Activated naive CD4-positive, alpha-beta T cell treated with anti-CD3 and anti-CD28 coated beads for 36 hours (primary cell): ENCODE results near the gene MAP3K15. TPM values are rescaled to one million over a fixed set of nuclear protein-coding genes. Genes with fewer than 3 reads are reported as not detected.

ENCODE experiments used
- CTCF ChIA-PET: fragments of 350-600 bp; sonication (Branson Sonifier 250); formaldehyde crosslinking; loops from one replicate; lab custom pipeline; 2021; ENCODE audit warnings: antibody characterized with exemption; lab: Charles Lee
- DNase-seq: peaks from one replicate; pipeline ENCODE4 v3.0.0-alpha.2; 2020
- H3K27ac Mint-ChIP-seq: one replicate; pipeline ENCODE4 v1.8.0; 2021; ENCODE audit warnings: mild to moderate bottlenecking, mixed read lengths
- H3K27me3 Mint-ChIP-seq: one replicate; pipeline ENCODE4 v1.8.0; 2021; ENCODE audit warnings: low read depth, mixed read lengths
- H3K36me3 Mint-ChIP-seq: one replicate; pipeline ENCODE4 v1.8.0; 2021; ENCODE audit warnings: low read depth, mixed read lengths
- H3K4me1 Mint-ChIP-seq: one replicate; pipeline ENCODE4 v1.8.0; 2021; ENCODE audit warnings: low read depth, mixed read lengths
- H3K4me3 Mint-ChIP-seq: one replicate; pipeline ENCODE4 v1.8.0; 2021; ENCODE audit warnings: mild to moderate bottlenecking, moderate library complexity, mixed read lengths
- H3K9me3 Mint-ChIP-seq: one replicate; pipeline ENCODE4 v1.8.0; 2021; ENCODE audit warnings: mixed read lengths
- intact Hi-C: fragments of 100-400 bp; cut with micrococcal nuclease; formaldehyde crosslinking; loops from one replicate; pipeline ENCODE4 v1.15.1; 2023
- total RNA-seq, 2 experiments: library from RNA; stranded (reverse); gene quantifications; one replicate each; pipeline ENCODE4 v1.2.3, GENCODE V29; 2021

The MAP3K15 gene
- total RNA-seq, 2 experiments from 2014 or later, result 1.2 to 1.3 TPM

- CTCF ChIA-PET, result no interaction called here
- Mint-ChIP-seq H3K27me3 (no peaks in the 10 kb centered on the region), H3K27ac (no peak overlapping the region), H3K36me3 (no peaks in the 10 kb centered on the region), H3K4me1 (no peaks in the 10 kb centered on the region), H3K4me3 (no peak overlapping the region), H3K9me3 (no peaks in the 10 kb centered on the region)
- intact Hi-C loops, result no loop called here
- DNase-seq, result no peak
These were observed 127.1 kb downstream of the MAP3K15 start for GRCh38 chrX:19388064-19388679.

DNA sequence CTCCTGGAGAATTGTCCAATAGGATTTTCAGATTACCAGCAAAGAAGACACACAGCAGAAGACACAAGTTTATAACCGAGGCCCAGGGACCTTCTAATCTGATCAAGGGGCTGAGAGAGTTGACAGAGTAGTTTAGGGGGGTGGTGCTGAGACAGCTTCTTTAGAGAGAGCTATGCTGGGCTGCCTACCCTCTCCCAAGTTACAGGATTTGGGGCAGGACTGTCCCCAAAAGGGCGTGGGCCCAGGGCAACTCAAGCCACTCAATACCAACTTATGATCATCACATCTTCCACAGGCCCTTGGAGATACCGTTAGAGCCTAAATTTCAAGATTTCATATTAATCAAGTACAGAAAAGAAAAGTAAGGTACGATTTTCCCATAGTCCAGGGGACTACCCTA, 128.6 kb downstream of the MAP3K15 start:
- Mint-ChIP-seq H3K4me1 (no peaks in the 10 kb centered on the region), H3K36me3 (no peaks in the 10 kb centered on the region), H3K27ac (no peak overlapping the region), H3K27me3 (no peaks in the 10 kb centered on the region), H3K9me3 (no peaks in the 10 kb centered on the region), H3K4me3 (no peak overlapping the region)
- CTCF ChIA-PET, result no interaction called here
- intact Hi-C loops, result no loop called here
- no peak for DNase-seq

GRCh38 chrX:19382555-19383145, 132.7 kb downstream of the MAP3K15 start:
- Mint-ChIP-seq H3K9me3 (no peaks in the 10 kb centered on the region), H3K36me3 (no peaks in the 10 kb centered on the region), H3K27me3 (no peaks in the 10 kb centered on the region), H3K27ac (no peak overlapping the region), H3K4me3 (no peak overlapping the region), H3K4me1 (no peaks in the 10 kb centered on the region)
- intact Hi-C loops, result no loop called here
- peak; percentile 81 for DNase-seq
- CTCF ChIA-PET, result interaction anchor here (0.8 to 1.5 kb wide), 5 partner anchors 11 to 625 kb away, joined by 3 to 7 read pairs (median 4); no protein-coding TSS in a partner anchor

- Mint-ChIP-seq H3K27me3 (no peaks in the 10 kb centered on the region), H3K4me3 (no peak overlapping the region), H3K9me3 (no peaks in the 10 kb centered on the region), H3K36me3 (no peaks in the 10 kb centered on the region), H3K27ac (no peak overlapping the region), H3K4me1 (no peaks in the 10 kb centered on the region)
- no peak for DNase-seq
- CTCF ChIA-PET, result interaction anchor here (1.4 kb wide), 1 partner anchor 15 kb away, joined by 5 read pairs; no protein-coding TSS in a partner anchor
- intact Hi-C loops, result no loop called here
These were observed 134.0 kb downstream of the MAP3K15 start for GRCh38 chrX:19381326-19381725.

DNA sequence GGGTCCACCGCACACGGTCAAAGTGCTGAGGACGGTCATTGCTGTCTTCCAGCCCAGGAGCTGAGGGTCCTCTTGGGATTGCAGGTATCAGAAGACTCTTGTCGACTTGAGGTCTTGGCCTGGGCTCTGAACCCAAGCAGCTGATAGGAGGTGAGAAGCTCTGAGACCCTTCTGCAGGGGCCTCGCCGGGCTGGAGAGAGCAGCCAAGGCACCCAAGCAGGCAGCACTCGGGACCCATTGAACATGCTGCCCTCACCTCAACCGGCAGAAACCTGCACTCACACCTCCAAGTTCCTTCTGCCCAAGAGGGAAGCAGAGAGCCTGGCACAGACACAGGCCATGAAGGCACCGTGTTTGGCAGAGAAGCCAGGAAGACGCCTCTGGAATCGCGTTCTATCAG, 137.5 kb downstream of the MAP3K15 start:
- DNase-seq, result no peak
- H3K27me3 Mint-ChIP-seq, result no peaks in the 10 kb centered on the region
- no peaks in the 10 kb centered on the region for H3K36me3 Mint-ChIP-seq
- no peak overlapping the region for H3K27ac Mint-ChIP-seq
- intact Hi-C loops, result loop anchor here (10.0 kb wide), 1 partner anchor 357 kb away; no protein-coding TSS in a partner anchor
- no peaks in the 10 kb centered on the region for H3K9me3 Mint-ChIP-seq
- CTCF ChIA-PET, result interaction anchor here (0.6 to 0.7 kb wide), 2 partner anchors 30 to 126 kb away, joined by 3 to 5 read pairs; no protein-coding TSS in a partner anchor
- peaks cover under 1% of the 10 kb centered on the region for H3K4me1 Mint-ChIP-seq
- no peak overlapping the region for H3K4me3 Mint-ChIP-seq

DNA sequence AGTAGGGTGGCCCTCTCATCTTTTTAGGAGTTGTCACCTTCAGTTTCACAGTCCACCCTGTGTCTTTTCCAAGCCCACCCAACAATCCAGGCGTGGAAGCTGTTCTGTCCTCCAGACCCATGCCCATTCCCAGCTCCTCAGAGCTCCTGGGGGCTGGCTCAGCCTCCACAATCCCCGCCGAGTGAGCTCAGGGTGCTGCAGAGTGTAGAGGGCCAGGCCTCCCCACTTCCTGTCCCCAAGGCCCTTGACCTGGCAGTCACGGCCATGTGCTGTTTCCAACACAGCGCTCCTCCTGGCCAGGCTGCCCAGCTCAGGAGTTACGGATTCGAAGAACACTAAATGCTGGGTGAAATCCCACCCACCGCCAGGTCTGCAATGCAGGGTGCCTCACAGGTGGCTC, 139.8 kb downstream of the MAP3K15 start:
- H3K9me3 Mint-ChIP-seq, result no peaks in the 10 kb centered on the region
- H3K4me1 Mint-ChIP-seq, result peaks cover 5% of the 10 kb centered on the region
- H3K27me3 Mint-ChIP-seq, result no peaks in the 10 kb centered on the region
- CTCF ChIA-PET, result no interaction called here
- no peak overlapping the region for H3K4me3 Mint-ChIP-seq
- H3K27ac Mint-ChIP-seq, result no peak overlapping the region
- intact Hi-C loops, result loop anchor here (10.0 kb wide), 1 partner anchor 359 kb away; no protein-coding TSS in a partner anchor
- H3K36me3 Mint-ChIP-seq, result no peaks in the 10 kb centered on the region
- no peak for DNase-seq

- no peaks in the 10 kb centered on the region for H3K27me3 Mint-ChIP-seq
- CTCF ChIA-PET, result interaction anchor here (0.6 kb wide), 1 partner anchor 1530 kb away, joined by 3 read pairs; no protein-coding TSS in a partner anchor
- H3K4me1 Mint-ChIP-seq, result peaks cover 5% of the 10 kb centered on the region
- intact Hi-C loops, result loop anchor here (2.0 to 10.0 kb wide), 4 partner anchors 141 to 693 kb away; partner anchors contain the start of genes BCLAF3 and MAP3K15
- no peaks in the 10 kb centered on the region for H3K36me3 Mint-ChIP-seq
- no peak overlapping the region for H3K27ac Mint-ChIP-seq
- no peak for DNase-seq
- H3K9me3 Mint-ChIP-seq, result no peaks in the 10 kb centered on the region
- peak overlapping the region; percentile 66 for H3K4me3 Mint-ChIP-seq
These were observed 141.9 kb downstream of the MAP3K15 start for GRCh38 chrX:19373351-19373891.

- Mint-ChIP-seq H3K36me3 (no peaks in the 10 kb centered on the region), H3K9me3 (no peaks in the 10 kb centered on the region), H3K27me3 (no peaks in the 10 kb centered on the region), H3K4me1 (peaks cover 5% of the 10 kb centered on the region), H3K27ac (no peak overlapping the region), H3K4me3 (peak overlapping the region; percentile 66)
- peak; percentile 12 for DNase-seq
- intact Hi-C loops, result loop anchor here (1.0 to 10.0 kb wide), 6 partner anchors 142 to 694 kb away; partner anchors contain the start of genes BCLAF3 and MAP3K15
- CTCF ChIA-PET, result interaction anchor here (0.6 to 1.5 kb wide), 8 partner anchors 10 to 1530 kb away, joined by 3 to 7 read pairs (median 3); no protein-coding TSS in a partner anchor
These were observed 142.6 kb downstream of the MAP3K15 start for GRCh38 chrX:19372547-19373331.

- H3K27me3 Mint-ChIP-seq, result no peaks in the 10 kb centered on the region
- H3K27ac Mint-ChIP-seq, result no peak overlapping the region
These were observed 143.2 kb downstream of the MAP3K15 start for GRCh38 chrX:19372170-19372546.

DNA sequence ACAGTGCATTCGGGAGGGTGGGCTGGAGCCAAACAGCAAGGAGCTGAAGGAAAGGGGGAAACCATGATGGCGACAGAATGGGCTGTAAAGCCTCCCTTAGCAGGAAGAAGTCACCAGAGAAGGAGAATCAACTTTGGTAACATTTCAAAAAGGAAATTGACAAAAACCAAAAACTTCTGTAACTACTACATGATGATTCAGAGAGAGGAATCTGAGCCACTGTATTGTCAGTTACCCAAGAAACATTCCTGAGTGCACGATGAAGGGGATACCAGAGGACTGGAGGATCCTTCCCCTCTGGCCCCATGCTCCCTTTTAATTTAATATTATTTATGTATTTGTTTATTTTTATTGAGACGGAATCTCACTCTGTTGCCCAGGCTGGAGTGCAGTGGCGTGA, 145.2 kb downstream of the MAP3K15 start:
- no peak overlapping the region for H3K27ac Mint-ChIP-seq
- peaks cover 7% of the 10 kb centered on the region for H3K36me3 Mint-ChIP-seq
- peaks cover 5% of the 10 kb centered on the region for H3K4me1 Mint-ChIP-seq
- peaks cover 3% of the 10 kb centered on the region for H3K9me3 Mint-ChIP-seq
- no peak for DNase-seq
- intact Hi-C loops, result loop anchor here (10.0 kb wide), 1 partner anchor 365 kb away; no protein-coding TSS in a partner anchor
- H3K27me3 Mint-ChIP-seq, result no peaks in the 10 kb centered on the region
- H3K4me3 Mint-ChIP-seq, result no peak overlapping the region
- CTCF ChIA-PET, result no interaction called here

More at GRCh38 chrX:19372170-19372546, 143.2 kb downstream of the MAP3K15 start:
- Mint-ChIP-seq H3K4me3 (peak overlapping the region; percentile 66), H3K4me1 (peaks cover 5% of the 10 kb centered on the region), H3K36me3 (no peaks in the 10 kb centered on the region), H3K9me3 (no peaks in the 10 kb centered on the region)
- DNase-seq, result peak; percentile 81
- CTCF ChIA-PET, result interaction anchor here (0.7 to 1.5 kb wide), 7 partner anchors 10 to 693 kb away, joined by 3 to 7 read pairs (median 3); no protein-coding TSS in a partner anchor
- intact Hi-C loops, result loop anchor here (1.0 to 10.0 kb wide), 6 partner anchors 143 to 695 kb away; partner anchors contain the start of genes BCLAF3 and MAP3K15

DNA sequence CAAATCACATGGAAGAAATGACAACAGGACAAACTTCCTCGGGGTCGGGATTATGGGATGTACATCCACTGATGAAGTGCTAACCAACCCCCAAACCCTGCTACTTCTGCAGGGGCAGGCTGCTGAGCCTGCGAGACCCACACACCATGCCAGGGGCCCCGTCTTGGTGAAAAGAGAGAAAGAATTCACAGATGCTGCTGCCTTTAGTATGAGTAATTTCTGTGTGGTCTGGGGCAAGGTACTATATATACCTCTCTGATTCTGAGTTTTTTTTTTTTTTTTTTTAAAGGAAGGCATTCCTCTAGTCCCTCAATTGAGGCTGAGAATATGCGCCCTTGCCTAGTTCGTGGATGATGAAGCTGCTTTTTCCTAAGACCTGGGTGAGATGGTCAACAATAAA, 146.7 kb downstream of the MAP3K15 start:
- Mint-ChIP-seq H3K4me1 (peaks cover 5% of the 10 kb centered on the region), H3K9me3 (peaks cover 3% of the 10 kb centered on the region), H3K27me3 (no peaks in the 10 kb centered on the region), H3K4me3 (no peak overlapping the region), H3K27ac (no peak overlapping the region), H3K36me3 (peaks cover 10% of the 10 kb centered on the region)
- intact Hi-C loops, result no loop called here
- CTCF ChIA-PET, result interaction anchor here (0.7 kb wide), 1 partner anchor 442 kb away, joined by 3 read pairs; no protein-coding TSS in a partner anchor
- DNase-seq, result no peak
